Measurements from ENCODE around the gene WDR17.

WDR17 gene

DNA sequence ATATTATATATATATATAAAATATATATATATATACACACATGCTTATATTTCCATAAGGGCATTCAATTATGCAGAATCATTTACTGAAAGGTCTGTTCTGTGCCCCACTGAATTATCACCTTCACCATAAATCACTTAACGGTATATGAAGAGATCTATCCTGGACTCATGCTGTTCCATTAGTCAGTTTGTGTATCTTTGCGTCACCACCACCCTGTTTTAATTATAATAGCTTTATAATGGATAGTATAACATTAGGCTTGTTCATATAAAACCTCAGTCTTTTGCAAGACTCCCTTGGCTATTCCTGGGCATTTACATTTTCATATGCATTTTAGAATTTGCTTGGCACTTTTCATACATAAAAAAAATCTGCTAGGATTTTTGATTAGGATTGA is 19.1 kb downstream of the WDR17 start:
- Histone ChIP-seq H3K27me3 (no peaks in the 10 kb centered on the region), H3K4me3 (ENCODE audit: low read depth in 1 of 2, low read length in 1 of 2) (no peak overlapping the region), H3K36me3 (no peaks in the 10 kb centered on the region), H3K27ac (no peak overlapping the region), H3K4me1 (ENCODE audit: control insufficient read depth in 1 of 2, insufficient read depth in 1 of 2, low read depth in 1 of 2, low read length in 1 of 2) (peaks cover 0 to under 1% of the 10 kb centered on the region in 2 experiments), H3K9me3 (no peaks in the 10 kb centered on the region)
- TF ChIP-seq CTCF (IDR thresholded peaks at IDR 0.05), result no peak

DNA sequence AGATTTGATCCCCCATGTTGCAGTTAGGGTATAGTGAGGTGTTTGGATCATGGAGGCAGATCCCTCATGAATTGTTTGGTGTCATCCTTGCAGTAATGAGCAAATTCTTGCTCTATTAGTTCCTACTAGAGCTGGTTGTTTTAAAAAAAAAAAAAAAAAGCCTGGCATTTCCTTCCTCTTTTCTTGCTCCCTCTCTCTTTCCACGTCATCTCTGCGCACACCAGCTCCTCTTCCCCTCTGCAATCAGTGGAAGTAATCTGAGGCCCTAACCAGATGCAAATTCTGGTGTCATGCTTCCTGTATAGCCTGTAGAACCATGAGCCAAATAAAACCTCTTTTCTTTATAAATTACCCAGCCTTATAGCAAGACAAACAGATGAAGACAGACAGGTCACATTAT is 24.5 kb downstream of the WDR17 start:
- H3K27ac ChIP-seq, result no peak overlapping the region

GRCh38 chr4:176099314-176099713 is 33.7 kb downstream of the WDR17 start:
- no peak for TF ChIP-seq CTCF (IDR thresholded peaks at IDR 0.05)
- H3K9me3 ChIP-seq, result no peaks in the 10 kb centered on the region
- H3K4me1 ChIP-seq (ENCODE audit: control insufficient read depth in 1 of 2, insufficient read depth in 1 of 2, low read depth in 1 of 2, low read length in 1 of 2), result peaks cover 3 to 5% of the 10 kb centered on the region in 2 experiments
- H3K4me3 ChIP-seq (ENCODE audit: low read depth in 1 of 2, low read length in 1 of 2), result no peak overlapping the region
- H3K36me3 ChIP-seq, result no peaks in the 10 kb centered on the region
- H3K27me3 ChIP-seq, result no peaks in the 10 kb centered on the region
- no peak overlapping the region for H3K27ac ChIP-seq

More for the DNA sequence above, 24.5 kb downstream of the WDR17 start:
- Histone ChIP-seq H3K27me3 (no peaks in the 10 kb centered on the region), H3K36me3 (no peaks in the 10 kb centered on the region), H3K4me1 (ENCODE audit: control insufficient read depth in 1 of 2, insufficient read depth in 1 of 2, low read depth in 1 of 2, low read length in 1 of 2) (peaks cover 0 to 5% of the 10 kb centered on the region in 2 experiments), H3K9me3 (no peaks in the 10 kb centered on the region), H3K4me3 (ENCODE audit: low read depth in 1 of 2, low read length in 1 of 2) (no peak overlapping the region)
- no peak for TF ChIP-seq CTCF (IDR thresholded peaks at IDR 0.05)

DNA sequence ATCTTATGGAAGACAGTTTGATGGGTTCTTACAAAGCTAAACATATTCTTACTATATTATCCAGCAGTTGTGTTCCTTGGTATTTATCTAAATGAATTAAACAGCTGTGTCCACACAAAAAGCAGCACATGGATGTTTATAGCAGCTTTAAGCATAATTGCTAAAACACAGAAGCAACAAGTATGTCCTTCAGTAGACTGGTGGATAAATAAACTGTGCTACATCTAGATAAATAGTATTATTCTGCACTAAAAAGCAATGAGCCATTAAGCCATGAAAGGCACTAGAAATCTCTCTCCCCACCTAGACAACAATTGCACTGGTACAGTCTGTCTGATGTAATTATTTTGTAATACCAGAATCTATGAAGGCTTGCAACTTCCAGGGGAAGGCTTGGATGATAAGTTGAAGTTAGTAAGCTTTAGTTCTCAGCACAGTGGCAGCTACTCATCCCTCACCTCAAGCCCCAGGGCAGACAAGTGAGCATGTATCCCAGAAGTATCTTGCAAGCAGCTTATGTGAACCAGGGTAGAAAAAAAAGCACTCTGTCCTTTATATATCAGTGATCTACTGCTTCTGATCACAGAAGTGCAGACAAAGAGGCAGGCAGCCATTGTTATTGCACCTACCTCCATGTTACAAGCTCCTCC is 36.9 kb downstream of the WDR17 start:
- no peaks in the 10 kb centered on the region for H3K9me3 ChIP-seq
- no peaks in the 10 kb centered on the region for H3K36me3 ChIP-seq
- no peak overlapping the region for H3K4me3 ChIP-seq (ENCODE audit: low read depth in 1 of 2, low read length in 1 of 2)
- no peak for TF ChIP-seq CTCF (IDR thresholded peaks at IDR 0.05)
- no peak overlapping the region for H3K27ac ChIP-seq
- no peaks in the 10 kb centered on the region for H3K27me3 ChIP-seq
- H3K4me1 ChIP-seq (ENCODE audit: control insufficient read depth in 1 of 2, insufficient read depth in 1 of 2, low read depth in 1 of 2, low read length in 1 of 2), result peaks cover 3 to 5% of the 10 kb centered on the region in 2 experiments

GRCh38 chr4:176107695-176108094 is 42.1 kb downstream of the WDR17 start:
- no peak overlapping the region for H3K27ac ChIP-seq
- H3K36me3 ChIP-seq, result no peaks in the 10 kb centered on the region
- no peak for TF ChIP-seq CTCF (IDR thresholded peaks at IDR 0.05)
- H3K4me1 ChIP-seq (ENCODE audit: control insufficient read depth in 1 of 2, insufficient read depth in 1 of 2, low read depth in 1 of 2, low read length in 1 of 2), result peaks cover 0 to 1% of the 10 kb centered on the region in 2 experiments
- H3K4me3 ChIP-seq (ENCODE audit: low read depth in 1 of 2, low read length in 1 of 2), result no peak overlapping the region
- no peaks in the 10 kb centered on the region for H3K27me3 ChIP-seq
- H3K9me3 ChIP-seq, result no peaks in the 10 kb centered on the region

Data from neutrophil (primary cell).